SK-N-SH treated with all-trans-retinoic acid at 6 μM for 48 hours (cell line): ENCODE measurements around the gene SLC22A23.

ENCODE experiments used
- ATAC-seq: fragments of 200-7000 bp; cut with Tn5 transposase; 3 replicates; pipeline ENCODE4 v1.9.1; 2020; ENCODE audit warnings: mild to moderate bottlenecking, moderate library complexity
- ARNTL ChIP-seq: fragments of 450-650 bp; formaldehyde crosslinking; IDR thresholded peaks from 2 replicates; pipeline ENCODE4 v1.5.0; 2020; ENCODE audit warnings: low read depth, mild to moderate bottlenecking, moderate library complexity, borderline replicate concordance
- ESRRG ChIP-seq: fragments of 250-450 bp; sonication (Bioruptor Pico); IDR thresholded peaks from 2 replicates; pipeline ENCODE4 v1.6.1; 2021; ENCODE audit warnings: mild to moderate bottlenecking
- ISL1 ChIP-seq: fragments of 250-450 bp; sonication (Bioruptor Pico); IDR thresholded peaks from 2 replicates; pipeline ENCODE4 v2.1.2; 2022; ENCODE audit warnings: mild to moderate bottlenecking, moderate library complexity
- OSR1 ChIP-seq: fragments of 250-450 bp; sonication (Bioruptor Pico); IDR thresholded peaks from 2 replicates; pipeline ENCODE4 v1.8.0; 2022; ENCODE audit warnings: moderate library complexity, mild to moderate bottlenecking, inconsistent platforms
- PPARA ChIP-seq: fragments of 250-450 bp; sonication (Bioruptor Pico); IDR thresholded peaks from 2 replicates; pipeline ENCODE4 v1.5.0; 2020; ENCODE audit warnings: mild to moderate bottlenecking, borderline replicate concordance
- RARB ChIP-seq: fragments of 250-450 bp; sonication (Bioruptor Pico); IDR thresholded peaks from 2 replicates; pipeline ENCODE4 v1.8.0; 2021; ENCODE audit warnings: mild to moderate bottlenecking, moderate library complexity
- SNAI2 ChIP-seq: fragments of 250-450 bp; sonication (Bioruptor Pico); IDR thresholded peaks from 2 replicates; pipeline ENCODE4 v1.5.0; 2020; ENCODE audit warnings: mild to moderate bottlenecking, moderate library complexity
- TCF4 ChIP-seq: fragments of 250-450 bp; sonication (Bioruptor Pico); IDR thresholded peaks from 2 replicates; pipeline ENCODE4 v1.8.0; 2021; ENCODE audit warnings: mild to moderate bottlenecking, moderate library complexity, borderline replicate concordance
- TOX ChIP-seq: fragments of 250-450 bp; sonication (Bioruptor Pico); IDR thresholded peaks from 2 replicates; pipeline ENCODE4 v1.8.0; 2021; ENCODE audit warnings: mild to moderate bottlenecking, moderate library complexity, borderline replicate concordance
- ZFP3 ChIP-seq: fragments of 250-450 bp; sonication (Bioruptor Pico); IDR thresholded peaks from 2 replicates; pipeline ENCODE4 v1.5.0; 2020; ENCODE audit warnings: mild to moderate bottlenecking, moderate library complexity
- ZFP30 ChIP-seq: fragments of 450-650 bp; formaldehyde crosslinking; IDR thresholded peaks from 2 replicates; pipeline ENCODE4 v1.5.0; 2022; ENCODE audit warnings: mild to moderate bottlenecking, moderate library complexity
- ZNF565 ChIP-seq: fragments of 450-650 bp; formaldehyde crosslinking; conservative IDR thresholded peaks from 2 replicates; pipeline ENCODE4 v1.5.0; 2020; ENCODE audit warnings: low read depth, mild to moderate bottlenecking, moderate library complexity
- ZNF70 ChIP-seq: fragments of 450-650 bp; formaldehyde crosslinking; IDR thresholded peaks from 2 replicates; pipeline ENCODE4 v1.5.0; 2020; ENCODE audit warnings: mild to moderate bottlenecking, moderate library complexity
- ZNF8 ChIP-seq: fragments of 450-650 bp; formaldehyde crosslinking; IDR thresholded peaks from 2 replicates; pipeline ENCODE4 v1.5.0; 2020; ENCODE audit warnings: mild to moderate bottlenecking, moderate library complexity
- TF ChIP-seq, protein P1 (sequence below): fragments of 250-450 bp; sonication (Bioruptor Pico); IDR thresholded peaks from 2 replicates; pipeline ENCODE4 v1.8.0; 2021; ENCODE audit warnings: low read depth, mild to moderate bottlenecking, moderate library complexity, borderline replicate concordance
- TF ChIP-seq, protein P2 (sequence below): fragments of 250-450 bp; sonication (Bioruptor Pico); IDR thresholded peaks from 2 replicates; pipeline ENCODE4 v1.5.1; 2021; ENCODE audit warnings: mild to moderate bottlenecking, moderate library complexity
- TF ChIP-seq, protein P3 (sequence below): fragments of 250-450 bp; sonication (Bioruptor Pico); IDR thresholded peaks from 2 replicates; pipeline ENCODE4 v1.8.0; 2020; ENCODE audit warnings: mild to moderate bottlenecking, moderate library complexity, borderline replicate concordance
- TF ChIP-seq, protein P4 (sequence below): fragments of 250-450 bp; sonication (Bioruptor Pico); IDR thresholded peaks from 2 replicates; pipeline ENCODE4 v1.5.1; 2020; ENCODE audit warnings: low read depth, mild to moderate bottlenecking, moderate library complexity

The SLC22A23 gene

DNA sequence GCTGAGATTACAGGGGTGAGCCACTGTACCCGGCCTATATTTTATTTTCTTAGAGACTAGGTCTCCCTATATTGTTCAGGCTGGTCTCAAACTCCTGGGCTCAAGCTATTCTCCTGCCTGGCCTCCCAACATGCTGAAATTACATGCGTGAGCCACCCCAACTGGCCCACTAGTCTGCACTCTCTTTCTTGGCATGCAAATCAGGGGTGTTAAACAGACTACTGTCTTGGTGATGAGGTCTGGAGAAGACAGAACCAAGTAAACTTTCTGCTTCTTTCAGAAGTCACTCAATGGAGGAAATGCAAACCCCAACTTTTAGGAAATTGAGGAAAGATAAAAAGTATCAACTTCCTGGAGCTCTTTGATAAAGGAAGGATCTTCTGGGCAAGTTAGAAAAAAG is 221.4 kb downstream of the SLC22A23 start:
- TF ChIP-seq ZNF565 (CRISPR knock-in tag) (no peak), ZFP3 (CRISPR knock-in tag) (no peak), ARNTL (CRISPR knock-in tag) (no peak), OSR1 (no peak), PPARA (CRISPR knock-in tag) (no peak), SNAI2 (no peak)
- TF ChIP-seq, protein P1, sequence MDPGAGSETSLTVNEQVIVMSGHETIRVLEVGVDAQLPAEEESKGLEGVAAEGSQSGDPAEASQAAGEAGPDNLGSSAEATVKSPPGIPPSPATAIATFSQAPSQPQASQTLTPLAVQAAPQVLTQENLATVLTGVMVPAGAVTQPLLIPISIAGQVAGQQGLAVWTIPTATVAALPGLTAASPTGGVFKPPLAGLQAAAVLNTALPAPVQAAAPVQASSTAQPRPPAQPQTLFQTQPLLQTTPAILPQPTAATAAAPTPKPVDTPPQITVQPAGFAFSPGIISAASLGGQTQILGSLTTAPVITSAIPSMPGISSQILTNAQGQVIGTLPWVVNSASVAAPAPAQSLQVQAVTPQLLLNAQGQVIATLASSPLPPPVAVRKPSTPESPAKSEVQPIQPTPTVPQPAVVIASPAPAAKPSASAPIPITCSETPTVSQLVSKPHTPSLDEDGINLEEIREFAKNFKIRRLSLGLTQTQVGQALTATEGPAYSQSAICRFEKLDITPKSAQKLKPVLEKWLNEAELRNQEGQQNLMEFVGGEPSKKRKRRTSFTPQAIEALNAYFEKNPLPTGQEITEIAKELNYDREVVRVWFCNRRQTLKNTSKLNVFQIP (CRISPR knock-in tag): no peak
- TF ChIP-seq, protein P2, sequence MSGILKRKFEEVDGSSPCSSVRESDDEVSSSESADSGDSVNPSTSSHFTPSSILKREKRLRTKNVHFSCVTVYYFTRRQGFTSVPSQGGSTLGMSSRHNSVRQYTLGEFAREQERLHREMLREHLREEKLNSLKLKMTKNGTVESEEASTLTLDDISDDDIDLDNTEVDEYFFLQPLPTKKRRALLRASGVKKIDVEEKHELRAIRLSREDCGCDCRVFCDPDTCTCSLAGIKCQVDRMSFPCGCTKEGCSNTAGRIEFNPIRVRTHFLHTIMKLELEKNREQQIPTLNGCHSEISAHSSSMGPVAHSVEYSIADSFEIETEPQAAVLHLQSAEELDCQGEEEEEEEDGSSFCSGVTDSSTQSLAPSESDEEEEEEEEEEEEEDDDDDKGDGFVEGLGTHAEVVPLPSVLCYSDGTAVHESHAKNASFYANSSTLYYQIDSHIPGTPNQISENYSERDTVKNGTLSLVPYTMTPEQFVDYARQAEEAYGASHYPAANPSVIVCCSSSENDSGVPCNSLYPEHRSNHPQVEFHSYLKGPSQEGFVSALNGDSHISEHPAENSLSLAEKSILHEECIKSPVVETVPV (CRISPR knock-in tag): no peak
- TF ChIP-seq, protein P3, sequence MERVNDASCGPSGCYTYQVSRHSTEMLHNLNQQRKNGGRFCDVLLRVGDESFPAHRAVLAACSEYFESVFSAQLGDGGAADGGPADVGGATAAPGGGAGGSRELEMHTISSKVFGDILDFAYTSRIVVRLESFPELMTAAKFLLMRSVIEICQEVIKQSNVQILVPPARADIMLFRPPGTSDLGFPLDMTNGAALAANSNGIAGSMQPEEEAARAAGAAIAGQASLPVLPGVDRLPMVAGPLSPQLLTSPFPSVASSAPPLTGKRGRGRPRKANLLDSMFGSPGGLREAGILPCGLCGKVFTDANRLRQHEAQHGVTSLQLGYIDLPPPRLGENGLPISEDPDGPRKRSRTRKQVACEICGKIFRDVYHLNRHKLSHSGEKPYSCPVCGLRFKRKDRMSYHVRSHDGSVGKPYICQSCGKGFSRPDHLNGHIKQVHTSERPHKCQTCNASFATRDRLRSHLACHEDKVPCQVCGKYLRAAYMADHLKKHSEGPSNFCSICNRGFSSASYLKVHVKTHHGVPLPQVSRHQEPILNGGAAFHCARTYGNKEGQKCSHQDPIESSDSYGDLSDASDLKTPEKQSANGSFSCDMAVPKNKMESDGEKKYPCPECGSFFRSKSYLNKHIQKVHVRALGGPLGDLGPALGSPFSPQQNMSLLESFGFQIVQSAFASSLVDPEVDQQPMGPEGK (CRISPR knock-in tag): no peak
- TF ChIP-seq, protein P4, sequence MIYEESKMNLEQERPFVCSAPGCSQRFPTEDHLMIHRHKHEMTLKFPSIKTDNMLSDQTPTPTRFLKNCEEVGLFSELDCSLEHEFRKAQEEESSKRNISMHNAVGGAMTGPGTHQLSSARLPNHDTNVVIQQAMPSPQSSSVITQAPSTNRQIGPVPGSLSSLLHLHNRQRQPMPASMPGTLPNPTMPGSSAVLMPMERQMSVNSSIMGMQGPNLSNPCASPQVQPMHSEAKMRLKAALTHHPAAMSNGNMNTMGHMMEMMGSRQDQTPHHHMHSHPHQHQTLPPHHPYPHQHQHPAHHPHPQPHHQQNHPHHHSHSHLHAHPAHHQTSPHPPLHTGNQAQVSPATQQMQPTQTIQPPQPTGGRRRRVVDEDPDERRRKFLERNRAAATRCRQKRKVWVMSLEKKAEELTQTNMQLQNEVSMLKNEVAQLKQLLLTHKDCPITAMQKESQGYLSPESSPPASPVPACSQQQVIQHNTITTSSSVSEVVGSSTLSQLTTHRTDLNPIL (CRISPR knock-in tag): no peak
- ATAC-seq: no peak

DNA sequence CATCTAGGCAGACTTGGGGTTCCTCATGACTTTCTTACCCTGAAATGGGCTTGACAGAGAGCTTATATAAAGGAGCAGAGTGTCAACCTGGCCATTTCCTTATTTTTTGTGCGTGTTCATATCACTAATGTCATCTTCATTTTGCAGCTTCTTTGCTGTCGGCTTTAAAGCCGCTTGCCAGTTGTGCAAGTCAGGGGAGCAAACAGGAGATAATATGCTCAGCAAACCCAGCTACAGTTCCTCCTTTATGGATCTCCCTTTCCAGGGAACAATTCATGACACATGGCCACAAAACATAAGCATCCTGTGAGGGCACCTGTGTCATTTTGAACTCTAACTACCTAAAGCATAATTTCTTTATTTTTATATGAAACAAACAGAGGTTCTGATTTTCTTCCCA is 222.9 kb downstream of the SLC22A23 start:
- TF ChIP-seq, protein P3 (CRISPR knock-in tag): no peak
- no peak for TF ChIP-seq ZNF70 (CRISPR knock-in tag)
- TF ChIP-seq, protein P2 (CRISPR knock-in tag): no peak
- TF ChIP-seq TCF4 (CRISPR knock-in tag): no peak
- TF ChIP-seq ZNF8 (CRISPR knock-in tag): no peak
- TF ChIP-seq ISL1 (CRISPR knock-in tag): no peak
- no peak for TF ChIP-seq ZFP30 (CRISPR knock-in tag)
- no peak for TF ChIP-seq OSR1
- no peak for TF ChIP-seq RARB (CRISPR knock-in tag)
- TF ChIP-seq, protein P4 (CRISPR knock-in tag): no peak
- no peak for TF ChIP-seq ZNF565 (CRISPR knock-in tag)
- TF ChIP-seq ZFP3 (CRISPR knock-in tag): no peak
- ATAC-seq: no peak

DNA sequence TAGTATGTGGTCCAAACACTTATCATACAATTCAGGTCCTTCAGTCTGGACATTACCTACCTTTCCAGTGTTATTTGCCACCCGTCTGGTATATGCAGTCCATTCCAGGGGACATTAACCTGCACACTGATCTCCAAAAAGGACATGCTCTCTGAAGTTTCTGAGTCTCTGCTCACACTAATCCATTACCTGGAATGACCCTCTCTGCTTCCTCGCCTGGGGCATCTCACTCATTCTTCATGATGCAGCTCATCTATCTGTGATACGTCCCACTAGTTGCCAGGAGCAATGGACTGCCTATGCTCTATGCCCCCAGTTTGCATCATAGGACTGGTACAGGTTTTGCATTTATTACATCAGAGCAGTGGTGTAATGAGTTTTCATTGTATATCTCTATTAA is 223.5 kb downstream of the SLC22A23 start:
- no peak for ATAC-seq
- no peak for TF ChIP-seq ESRRG (CRISPR knock-in tag)
- no peak for TF ChIP-seq TOX (CRISPR knock-in tag)
- TF ChIP-seq ZNF8 (CRISPR knock-in tag): no peak
- no peak for TF ChIP-seq RARB (CRISPR knock-in tag)
